ENCODE measurements around the gene CCDC78.

The CCDC78 gene

GRCh38 chr16:726438-727290, at the start of gene CCDC78, which contains the start of gene HAGHL:
Gene CCDC78 (minus strand): TSS chr16:726443. CDS start chr16:726367, 76 bp downstream.
Gene HAGHL (plus strand): TSS chr16:727106. CDS start chr16:727510, 404 bp downstream.
- no peak for DNase-seq (ENCODE audit: low read depth)
- peak within 1 kb of the TSS; percentile 81 for H3K4me3 ChIP-seq (ENCODE audit: low read depth, low read length)

- DNase-seq (ENCODE audit: low read depth): no peak
- no peak overlapping the region for H3K4me3 ChIP-seq (ENCODE audit: low read depth, low read length)
Measured at GRCh38 chr16:775236-775796, 49.1 kb upstream of the CCDC78 start.

- no peak for DNase-seq (ENCODE audit: low read depth)
- no peak overlapping the region for H3K4me3 ChIP-seq (ENCODE audit: low read depth, low read length)
Measured at GRCh38 chr16:774086-775001, 48.1 kb upstream of the CCDC78 start.

- no peak overlapping the region for H3K4me3 ChIP-seq (ENCODE audit: low read depth, low read length)
- DNase-seq (ENCODE audit: low read depth): no peak
Measured at GRCh38 chr16:772959-773358, 46.7 kb upstream of the CCDC78 start.

GRCh38 chr16:770411-770810, 44.2 kb upstream of the CCDC78 start:
- no peak for DNase-seq (ENCODE audit: low read depth)
- H3K4me3 ChIP-seq (ENCODE audit: low read depth, low read length): no peak overlapping the region

- no peak overlapping the region for H3K4me3 ChIP-seq (ENCODE audit: low read depth, low read length)
- no peak for DNase-seq (ENCODE audit: low read depth)
Measured at GRCh38 chr16:769934-770333, 43.7 kb upstream of the CCDC78 start.

- no peak for DNase-seq (ENCODE audit: low read depth)
- H3K4me3 ChIP-seq (ENCODE audit: low read depth, low read length): no peak overlapping the region
Measured at GRCh38 chr16:769184-769784, 43.0 kb upstream of the CCDC78 start.

GRCh38 chr16:768428-768827, 42.2 kb upstream of the CCDC78 start:
- H3K4me3 ChIP-seq (ENCODE audit: low read depth, low read length): no peak overlapping the region
- DNase-seq (ENCODE audit: low read depth): no peak

- no peak for DNase-seq (ENCODE audit: low read depth)
- H3K4me3 ChIP-seq (ENCODE audit: low read depth, low read length): no peak overlapping the region
Measured at GRCh38 chr16:767743-768235, 41.5 kb upstream of the CCDC78 start.

- no peak for DNase-seq (ENCODE audit: low read depth)
Measured at GRCh38 chr16:766820-767640, 40.8 kb upstream of the CCDC78 start.

GRCh38 chr16:766008-766819, 40.0 kb upstream of the CCDC78 start:
- DNase-seq (ENCODE audit: low read depth): no peak
- no peak overlapping the region for H3K4me3 ChIP-seq (ENCODE audit: low read depth, low read length)

More at GRCh38 chr16:766820-767640, 40.8 kb upstream of the CCDC78 start:
- H3K4me3 ChIP-seq (ENCODE audit: low read depth, low read length): no peak overlapping the region

GRCh38 chr16:765488-765865, 39.2 kb upstream of the CCDC78 start:
- DNase-seq (ENCODE audit: low read depth): no peak

GRCh38 chr16:764848-765487, 38.7 kb upstream of the CCDC78 start:
- no peak for DNase-seq (ENCODE audit: low read depth)

More at GRCh38 chr16:765488-765865, 39.2 kb upstream of the CCDC78 start:
- no peak overlapping the region for H3K4me3 ChIP-seq (ENCODE audit: low read depth, low read length)

GRCh38 chr16:764184-764750, 38.0 kb upstream of the CCDC78 start:
- H3K4me3 ChIP-seq (ENCODE audit: low read depth, low read length): no peak overlapping the region
- DNase-seq (ENCODE audit: low read depth): no peak

More at GRCh38 chr16:764848-765487, 38.7 kb upstream of the CCDC78 start:
- no peak overlapping the region for H3K4me3 ChIP-seq (ENCODE audit: low read depth, low read length)

GRCh38 chr16:763369-764183, 37.3 kb upstream of the CCDC78 start:
- no peak overlapping the region for H3K4me3 ChIP-seq (ENCODE audit: low read depth, low read length)
- no peak for DNase-seq (ENCODE audit: low read depth)

GRCh38 chr16:762595-763268, 36.5 kb upstream of the CCDC78 start:
- no peak overlapping the region for H3K4me3 ChIP-seq (ENCODE audit: low read depth, low read length)
- no peak for DNase-seq (ENCODE audit: low read depth)
